ENCODE results near the gene TMEM263.

- TF ChIP-seq, protein P1, sequence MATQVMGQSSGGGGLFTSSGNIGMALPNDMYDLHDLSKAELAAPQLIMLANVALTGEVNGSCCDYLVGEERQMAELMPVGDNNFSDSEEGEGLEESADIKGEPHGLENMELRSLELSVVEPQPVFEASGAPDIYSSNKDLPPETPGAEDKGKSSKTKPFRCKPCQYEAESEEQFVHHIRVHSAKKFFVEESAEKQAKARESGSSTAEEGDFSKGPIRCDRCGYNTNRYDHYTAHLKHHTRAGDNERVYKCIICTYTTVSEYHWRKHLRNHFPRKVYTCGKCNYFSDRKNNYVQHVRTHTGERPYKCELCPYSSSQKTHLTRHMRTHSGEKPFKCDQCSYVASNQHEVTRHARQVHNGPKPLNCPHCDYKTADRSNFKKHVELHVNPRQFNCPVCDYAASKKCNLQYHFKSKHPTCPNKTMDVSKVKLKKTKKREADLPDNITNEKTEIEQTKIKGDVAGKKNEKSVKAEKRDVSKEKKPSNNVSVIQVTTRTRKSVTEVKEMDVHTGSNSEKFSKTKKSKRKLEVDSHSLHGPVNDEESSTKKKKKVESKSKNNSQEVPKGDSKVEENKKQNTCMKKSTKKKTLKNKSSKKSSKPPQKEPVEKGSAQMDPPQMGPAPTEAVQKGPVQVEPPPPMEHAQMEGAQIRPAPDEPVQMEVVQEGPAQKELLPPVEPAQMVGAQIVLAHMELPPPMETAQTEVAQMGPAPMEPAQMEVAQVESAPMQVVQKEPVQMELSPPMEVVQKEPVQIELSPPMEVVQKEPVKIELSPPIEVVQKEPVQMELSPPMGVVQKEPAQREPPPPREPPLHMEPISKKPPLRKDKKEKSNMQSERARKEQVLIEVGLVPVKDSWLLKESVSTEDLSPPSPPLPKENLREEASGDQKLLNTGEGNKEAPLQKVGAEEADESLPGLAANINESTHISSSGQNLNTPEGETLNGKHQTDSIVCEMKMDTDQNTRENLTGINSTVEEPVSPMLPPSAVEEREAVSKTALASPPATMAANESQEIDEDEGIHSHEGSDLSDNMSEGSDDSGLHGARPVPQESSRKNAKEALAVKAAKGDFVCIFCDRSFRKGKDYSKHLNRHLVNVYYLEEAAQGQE (IDR thresholded peaks at IDR 0.05; ENCODE audit: borderline replicate concordance): no peak
- TF ChIP-seq, protein P2, sequence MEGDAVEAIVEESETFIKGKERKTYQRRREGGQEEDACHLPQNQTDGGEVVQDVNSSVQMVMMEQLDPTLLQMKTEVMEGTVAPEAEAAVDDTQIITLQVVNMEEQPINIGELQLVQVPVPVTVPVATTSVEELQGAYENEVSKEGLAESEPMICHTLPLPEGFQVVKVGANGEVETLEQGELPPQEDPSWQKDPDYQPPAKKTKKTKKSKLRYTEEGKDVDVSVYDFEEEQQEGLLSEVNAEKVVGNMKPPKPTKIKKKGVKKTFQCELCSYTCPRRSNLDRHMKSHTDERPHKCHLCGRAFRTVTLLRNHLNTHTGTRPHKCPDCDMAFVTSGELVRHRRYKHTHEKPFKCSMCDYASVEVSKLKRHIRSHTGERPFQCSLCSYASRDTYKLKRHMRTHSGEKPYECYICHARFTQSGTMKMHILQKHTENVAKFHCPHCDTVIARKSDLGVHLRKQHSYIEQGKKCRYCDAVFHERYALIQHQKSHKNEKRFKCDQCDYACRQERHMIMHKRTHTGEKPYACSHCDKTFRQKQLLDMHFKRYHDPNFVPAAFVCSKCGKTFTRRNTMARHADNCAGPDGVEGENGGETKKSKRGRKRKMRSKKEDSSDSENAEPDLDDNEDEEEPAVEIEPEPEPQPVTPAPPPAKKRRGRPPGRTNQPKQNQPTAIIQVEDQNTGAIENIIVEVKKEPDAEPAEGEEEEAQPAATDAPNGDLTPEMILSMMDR (IDR thresholded peaks at IDR 0.05; ENCODE audit: poor library complexity, severe bottlenecking): no peak
- TF ChIP-seq EZH2 (IDR thresholded peaks at IDR 0.05; ENCODE audit: borderline replicate concordance, insufficient read depth, low read length, poor library complexity, severe bottlenecking) (no peak), MXI1 (conservative IDR thresholded peaks at IDR 0.05; ENCODE audit: poor library complexity, severe bottlenecking) (no peak), EP300 (conservative IDR thresholded peaks at IDR 0.05; ENCODE audit: poor library complexity, severe bottlenecking) (no peak), TAF1 (IDR thresholded peaks at IDR 0.05; ENCODE audit: low read depth) (no peak), POLR2AphosphoS5 (IDR thresholded peaks at IDR 0.05) (no peak), SMC3 (conservative IDR thresholded peaks at IDR 0.05; ENCODE audit: poor library complexity) (no peak), RAD21 (conservative IDR thresholded peaks at IDR 0.05) (no peak)
These were observed 40.1 kb upstream of the TMEM263 start for GRCh38 chr12:106915635-106916026.
